Body of pancreas (tissue), 4 donors: ENCODE results near the gene RGS17.

ENCODE experiments used
- CTCF ChIP-seq, 7 experiments: fragments of 450-650 bp in 4 of 7; fragments of 200-600 bp in 3 of 7; sonication (generic) in 3 of 7; IDR thresholded peaks; one replicate each; pipeline ENCODE4 v1.5.1; 2016 to 2019; ENCODE audit warnings: antibody characterized with exemption in 7 of 7
- POLR2A ChIP-seq, 3 donors: fragments of 450-650 bp; IDR thresholded peaks; one replicate each; pipeline ENCODE4 v1.6.1; 2016; ENCODE audit warnings: antibody characterized with exemption in 3 of 3, mild to moderate bottlenecking in 2 of 3

DNA sequence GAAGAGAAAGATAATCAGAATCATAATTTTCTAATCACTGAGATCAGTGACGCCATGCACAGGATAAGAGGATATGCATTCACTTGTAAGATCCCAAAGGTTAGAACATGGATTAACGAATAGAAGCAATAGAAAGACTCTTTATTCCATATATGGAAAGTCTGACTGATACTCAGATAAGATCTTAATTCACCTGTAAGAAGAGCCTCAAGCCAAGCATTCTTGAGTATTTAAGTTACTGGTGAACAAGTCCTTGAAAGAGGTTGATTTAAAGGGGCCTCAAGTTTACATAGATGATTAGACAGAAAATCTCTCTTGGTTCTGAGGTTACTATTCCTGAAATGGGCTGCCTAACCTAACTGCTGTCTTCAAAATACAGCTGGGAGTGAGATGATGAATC is 74.8 kb downstream of the RGS17 start:
- TF ChIP-seq POLR2A (IDR thresholded peaks at IDR 0.05) (no peak), CTCF (IDR thresholded peaks at IDR 0.05) (no peak)
